Dendritic cell treated with granulocyte-macrophage colony-stimulating factor and Interleukin-4, amounts not matched to agents 40 ng/mL and 50 ng/mL, for 4 days (primary cell): ENCODE results near the gene ZSCAN2.
"Not testable (repeated sequence)": the region's sequence is repeated elsewhere in the genome, so short reads cannot be mapped to it uniquely, and the experiment has no call there.

Experiments used
- H3K27ac Mint-ChIP-seq: one replicate; pipeline ENCODE4 v1.8.0; 2022; ENCODE audit warnings: mild to moderate bottlenecking, mixed read lengths
- H3K27me3 Mint-ChIP-seq: one replicate; pipeline ENCODE4 v1.8.0; 2022; ENCODE audit warnings: mild to moderate bottlenecking, mixed read lengths
- H3K36me3 Mint-ChIP-seq: one replicate; pipeline ENCODE4 v1.8.0; 2022; ENCODE audit warnings: low read depth, mixed read lengths
- H3K4me1 Mint-ChIP-seq: one replicate; pipeline ENCODE4 v1.8.0; 2022; ENCODE audit warnings: low read depth, mixed read lengths
- H3K4me3 Mint-ChIP-seq: one replicate; pipeline ENCODE4 v1.8.0; 2022; ENCODE audit warnings: mild to moderate bottlenecking, moderate library complexity, mixed read lengths
- H3K9me3 Mint-ChIP-seq: one replicate; pipeline ENCODE4 v1.8.0; 2022; ENCODE audit warnings: mixed read lengths
- intact Hi-C: fragments of 100-400 bp; cut with micrococcal nuclease; formaldehyde crosslinking; loops from one replicate; pipeline ENCODE4 v1.15.0; 2022

Gene ZSCAN2

GRCh38 chr15:84600687-84601554 lies at the start of gene ZSCAN2:
ZSCAN2 (plus strand) TSS chr15:84601009; CDS start chr15:84603928, 2,919 bp downstream.
- Mint-ChIP-seq H3K4me3 (peak within 1 kb of the TSS; percentile 97), H3K27me3 (no peaks in the 10 kb centered on the region), H3K4me1 (peaks cover 67% of the 10 kb centered on the region), H3K27ac (peak within 1 kb of the TSS; percentile 91), H3K9me3 (no peaks in the 10 kb centered on the region), H3K36me3 (peaks cover 34% of the 10 kb centered on the region)
- intact Hi-C loops: loop anchor here (1.0 kb wide), 2 partner anchors 30 to 115 kb away; partner anchors contain the start of gene SEC11A

GRCh38 chr15:84551624-84552023 lies 49.2 kb upstream of the ZSCAN2 start:
- intact Hi-C loops, H3K4me1 Mint-ChIP-seq, H3K27me3 Mint-ChIP-seq, H3K9me3 Mint-ChIP-seq, H3K4me3 Mint-ChIP-seq, H3K27ac Mint-ChIP-seq: not testable (repeated sequence)
- peaks cover 21% of the 10 kb centered on the region for H3K36me3 Mint-ChIP-seq

GRCh38 chr15:84552896-84553295 lies 47.9 kb upstream of the ZSCAN2 start:
- H3K4me3 Mint-ChIP-seq: no peak overlapping the region
- peaks cover 7% of the 10 kb centered on the region for H3K9me3 Mint-ChIP-seq
- H3K27me3 Mint-ChIP-seq: no peaks in the 10 kb centered on the region
- intact Hi-C loops: no loop called here
- H3K27ac Mint-ChIP-seq: no peak overlapping the region
- peaks cover 21% of the 10 kb centered on the region for H3K36me3 Mint-ChIP-seq
- peaks cover 9% of the 10 kb centered on the region for H3K4me1 Mint-ChIP-seq

- H3K27me3 Mint-ChIP-seq, H3K4me3 Mint-ChIP-seq, H3K27ac Mint-ChIP-seq, H3K9me3 Mint-ChIP-seq, intact Hi-C loops: not testable (repeated sequence)
- peaks cover 15% of the 10 kb centered on the region for H3K4me1 Mint-ChIP-seq
- H3K36me3 Mint-ChIP-seq: peaks cover 15% of the 10 kb centered on the region
Measured at GRCh38 chr15:84556690-84557089, 44.1 kb upstream of the ZSCAN2 start.

- H3K27me3 Mint-ChIP-seq, H3K4me3 Mint-ChIP-seq, intact Hi-C loops, H3K27ac Mint-ChIP-seq, H3K9me3 Mint-ChIP-seq, H3K36me3 Mint-ChIP-seq: not testable (repeated sequence)
- H3K4me1 Mint-ChIP-seq: peaks cover 13% of the 10 kb centered on the region
Measured at GRCh38 chr15:84568021-84568420, 32.8 kb upstream of the ZSCAN2 start.

GRCh38 chr15:84570164-84570735 lies 30.6 kb upstream of the ZSCAN2 start:
- Mint-ChIP-seq H3K27me3 (peaks cover under 1% of the 10 kb centered on the region), H3K4me3 (peak overlapping the region; percentile 82), H3K9me3 (no peaks in the 10 kb centered on the region), H3K4me1 (peaks cover 13% of the 10 kb centered on the region), H3K36me3 (peaks cover 6% of the 10 kb centered on the region), H3K27ac (peak overlapping the region; percentile 92)
- intact Hi-C loops: no loop called here

- H3K4me3 Mint-ChIP-seq: no peak overlapping the region
- intact Hi-C loops: no loop called here
- no peak overlapping the region for H3K27ac Mint-ChIP-seq
- H3K27me3 Mint-ChIP-seq: peaks cover 3% of the 10 kb centered on the region
- H3K9me3 Mint-ChIP-seq: no peaks in the 10 kb centered on the region
- peaks cover 6% of the 10 kb centered on the region for H3K36me3 Mint-ChIP-seq
- H3K4me1 Mint-ChIP-seq: peaks cover 13% of the 10 kb centered on the region
Measured at GRCh38 chr15:84572231-84572630, 28.6 kb upstream of the ZSCAN2 start.

GRCh38 chr15:84575493-84575892 lies 25.3 kb upstream of the ZSCAN2 start:
- H3K27ac Mint-ChIP-seq: no peak overlapping the region
- peaks cover 8% of the 10 kb centered on the region for H3K4me1 Mint-ChIP-seq
- H3K36me3 Mint-ChIP-seq: peaks cover 4% of the 10 kb centered on the region
- no peaks in the 10 kb centered on the region for H3K9me3 Mint-ChIP-seq
- intact Hi-C loops: no loop called here
- H3K27me3 Mint-ChIP-seq: peaks cover 3% of the 10 kb centered on the region
- H3K4me3 Mint-ChIP-seq: no peak overlapping the region

GRCh38 chr15:84577891-84578290 lies 22.9 kb upstream of the ZSCAN2 start:
- H3K27me3 Mint-ChIP-seq, H3K27ac Mint-ChIP-seq, H3K9me3 Mint-ChIP-seq, H3K36me3 Mint-ChIP-seq, intact Hi-C loops, H3K4me3 Mint-ChIP-seq: not testable (repeated sequence)
- peaks cover 11% of the 10 kb centered on the region for H3K4me1 Mint-ChIP-seq

- H3K4me3 Mint-ChIP-seq, H3K27ac Mint-ChIP-seq, H3K9me3 Mint-ChIP-seq, H3K36me3 Mint-ChIP-seq, H3K27me3 Mint-ChIP-seq, intact Hi-C loops: not testable (repeated sequence)
- peaks cover 11% of the 10 kb centered on the region for H3K4me1 Mint-ChIP-seq
Measured at GRCh38 chr15:84579261-84579721, 21.5 kb upstream of the ZSCAN2 start.

- H3K4me3 Mint-ChIP-seq, H3K27me3 Mint-ChIP-seq, H3K36me3 Mint-ChIP-seq, H3K9me3 Mint-ChIP-seq, intact Hi-C loops, H3K27ac Mint-ChIP-seq: not testable (repeated sequence)
- peaks cover 11% of the 10 kb centered on the region for H3K4me1 Mint-ChIP-seq
Measured at GRCh38 chr15:84581676-84582428, 19.0 kb upstream of the ZSCAN2 start.

GRCh38 chr15:84582583-84583157 lies 18.1 kb upstream of the ZSCAN2 start:
- H3K9me3 Mint-ChIP-seq: peaks cover 6% of the 10 kb centered on the region
- peaks cover 6% of the 10 kb centered on the region for H3K27me3 Mint-ChIP-seq
- peaks cover 11% of the 10 kb centered on the region for H3K4me1 Mint-ChIP-seq
- H3K36me3 Mint-ChIP-seq: no peaks in the 10 kb centered on the region
- H3K27ac Mint-ChIP-seq: no peak overlapping the region
- no peak overlapping the region for H3K4me3 Mint-ChIP-seq
- intact Hi-C loops: no loop called here

GRCh38 chr15:84583921-84584320 lies 16.9 kb upstream of the ZSCAN2 start:
- H3K27me3 Mint-ChIP-seq: not testable (repeated sequence)

GRCh38 chr15:84586696-84587095 lies 14.1 kb upstream of the ZSCAN2 start:
- Mint-ChIP-seq H3K4me3 (no peak overlapping the region), H3K36me3 (no peaks in the 10 kb centered on the region), H3K9me3 (peaks cover 6% of the 10 kb centered on the region), H3K27me3 (peaks cover 6% of the 10 kb centered on the region), H3K4me1 (peaks cover 15% of the 10 kb centered on the region), H3K27ac (no peak overlapping the region)
- intact Hi-C loops: loop anchor here (5.0 kb wide), 1 partner anchor 341 kb away; no protein-coding TSS in a partner anchor

More at GRCh38 chr15:84583921-84584320, 16.9 kb upstream of the ZSCAN2 start:
- intact Hi-C loops, H3K4me3 Mint-ChIP-seq, H3K36me3 Mint-ChIP-seq, H3K9me3 Mint-ChIP-seq, H3K27ac Mint-ChIP-seq: not testable (repeated sequence)
- peaks cover 20% of the 10 kb centered on the region for H3K4me1 Mint-ChIP-seq
